Small intestine (tissue), 7 donors: Measurements from ENCODE around the gene ATXN10. TPM values are rescaled to one million over a fixed set of nuclear protein-coding genes. Genes with fewer than 3 reads are reported as not detected.
A peak's percentile ranks its signal among the peaks of the same experiment; 100 is the strongest.

ENCODE experiments used
- DNase-seq, 2 donors: peaks; one replicate each; pipeline versions ENCODE4 v3.0.0 to v3.0.0-alpha.2; 2013
- FAIRE-seq: peaks from 2 replicates; lab custom pipeline; 2012; peaks lifted over from hg19 to GRCh38; lab: Jason Lieb, UNC
- H3K27ac ChIP-seq, 3 donors: one replicate each; pipeline ENCODE4 v1.5.1; 2013; ENCODE audit warnings: low read length in 2 of 3, mild to moderate bottlenecking in 2 of 3, control low read depth in 1 of 3, inconsistent platforms in 1 of 3, low read depth in 1 of 3, moderate library complexity in 1 of 3
- H3K27me3 ChIP-seq, 3 donors: one replicate each; pipeline ENCODE4 v1.6.1; 2013; ENCODE audit warnings: low read length in 3 of 3, inconsistent platforms in 1 of 3; ENCODE audit not compliant: control insufficient read depth in 3 of 3, insufficient read depth in 3 of 3
- H3K36me3 ChIP-seq, 3 donors: one replicate each; pipeline ENCODE4 v1.6.1; 2013; ENCODE audit warnings: low read length in 3 of 3, inconsistent platforms in 1 of 3, low read depth in 1 of 3, mild to moderate bottlenecking in 1 of 3, moderate library complexity in 1 of 3; ENCODE audit not compliant: control insufficient read depth in 3 of 3, insufficient read depth in 2 of 3
- H3K4me1 ChIP-seq, 3 donors: one replicate each; pipeline ENCODE4 v1.6.1; 2013; ENCODE audit warnings: low read length in 2 of 3, inconsistent platforms in 1 of 3, low read depth in 1 of 3, mild to moderate bottlenecking in 1 of 3, moderate library complexity in 1 of 3; ENCODE audit not compliant: control insufficient read depth in 3 of 3, insufficient read depth in 2 of 3
- H3K4me3 ChIP-seq, 3 donors: one replicate each; pipeline ENCODE4 v1.5.1; 2013; ENCODE audit warnings: low read length in 3 of 3, control low read depth in 1 of 3, inconsistent platforms in 1 of 3, low read depth in 1 of 3, mild to moderate bottlenecking in 1 of 3, moderate library complexity in 1 of 3
- H3K9me3 ChIP-seq, 2 donors: one replicate each; pipeline ENCODE4 v1.6.1; 2013; ENCODE audit warnings: low read depth in 1 of 2, low read length in 1 of 2; ENCODE audit not compliant: control insufficient read depth in 2 of 2, insufficient read depth in 1 of 2
- WGBS, 3 donors: extraction: QIAGEN DNeasy Blood & Tissue Kit; methylation state at CpG; one replicate each; pipeline ENCODE4 v1.1.7; 2013; 5-methylcytosine and 5-hydroxymethylcytosine counted together
- polyA plus RNA-seq, 4 donors: library from polyadenylated mRNA; stranded (reverse) in 3 of 4; unstranded in 1 of 4; fragments of 200-250 nt in 3 of 4; fragments of 120-200 nt in 1 of 4; gene quantifications; one replicate each; pipeline versions ENCODE4 v1.2.1 to v1.2.3, GENCODE V29; 2013
- donor health status: healthy with polysubstance abuse.
- donor health status: control.
- donor health status: control.
- donor health status: Bipolar disorder and iron deficiency.
- donor health status: healthy.

ATXN10 gene
- polyA plus RNA-seq, 4 donors = 15.4 to 74.3 (median 39.2) TPM

DNA sequence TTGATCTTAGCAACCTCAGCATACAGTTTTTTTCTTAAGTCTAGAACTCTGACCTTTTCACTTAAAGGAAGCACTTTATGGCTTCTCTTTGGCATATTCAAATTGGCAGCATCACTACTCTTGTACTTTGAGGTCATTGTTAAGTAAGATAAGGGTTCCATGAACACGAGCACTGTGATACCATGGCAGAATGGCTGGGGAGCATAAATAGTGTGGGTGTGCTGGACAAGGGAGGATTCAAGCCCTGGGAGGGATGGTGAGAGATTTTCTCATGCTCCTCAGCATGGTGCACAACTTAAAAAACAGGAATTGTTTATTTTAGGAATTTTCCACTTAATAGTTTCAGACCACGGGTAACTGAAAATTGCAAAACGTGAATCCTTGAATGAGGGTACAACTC, 111.4 kb downstream of the ATXN10 start:
- Histone ChIP-seq H3K9me3 (no peaks in the 10 kb centered on the region), H3K27me3 (no peaks in the 10 kb centered on the region), H3K36me3 (peaks cover 0 to 14% (median 0%) of the 10 kb centered on the region in 3 donors), H3K4me1 (peaks cover 0 to 5% (median 0%) of the 10 kb centered on the region in 3 donors), H3K4me3 (no peak overlapping the region), H3K27ac (no peak overlapping the region)
- DNase-seq = peak; percentile 48 to 53
- WGBS, 3 donors = 69 to 72% (median 69%) methylated on average over 3 of the region's 3 CpGs
- FAIRE-seq = no peak

DNA sequence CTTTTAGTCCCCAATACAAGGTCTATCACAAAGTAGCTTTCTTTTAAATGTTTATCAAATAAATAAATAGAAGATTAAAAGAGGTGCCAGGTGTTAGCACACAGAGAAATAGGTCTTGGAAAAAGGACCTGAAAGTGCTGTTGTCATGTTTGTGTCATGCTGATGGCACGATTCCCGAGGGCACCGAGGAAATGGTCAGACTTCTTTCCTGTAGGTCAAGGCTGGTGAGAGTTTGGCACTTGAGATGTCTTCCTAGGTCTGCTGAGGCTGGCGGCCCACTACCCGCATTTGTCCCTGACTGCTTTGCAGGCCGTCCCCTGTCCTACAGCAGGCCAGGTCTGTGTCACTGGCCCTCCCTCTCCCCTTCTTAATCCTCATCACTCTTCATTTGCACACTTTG, 112.1 kb downstream of the ATXN10 start:
- Histone ChIP-seq H3K36me3 (peaks cover 0 to 14% (median 0%) of the 10 kb centered on the region in 3 donors), H3K27me3 (no peaks in the 10 kb centered on the region), H3K4me1 (peaks cover 0 to 5% (median 0%) of the 10 kb centered on the region in 3 donors), H3K27ac (no peak overlapping the region), H3K9me3 (no peaks in the 10 kb centered on the region), H3K4me3 (no peak overlapping the region)
- 91 to 98% (median 95%) methylated on average over 6 of the region's 6 CpGs for WGBS, 3 donors
- DNase-seq (no peak), FAIRE-seq (no peak)

DNA sequence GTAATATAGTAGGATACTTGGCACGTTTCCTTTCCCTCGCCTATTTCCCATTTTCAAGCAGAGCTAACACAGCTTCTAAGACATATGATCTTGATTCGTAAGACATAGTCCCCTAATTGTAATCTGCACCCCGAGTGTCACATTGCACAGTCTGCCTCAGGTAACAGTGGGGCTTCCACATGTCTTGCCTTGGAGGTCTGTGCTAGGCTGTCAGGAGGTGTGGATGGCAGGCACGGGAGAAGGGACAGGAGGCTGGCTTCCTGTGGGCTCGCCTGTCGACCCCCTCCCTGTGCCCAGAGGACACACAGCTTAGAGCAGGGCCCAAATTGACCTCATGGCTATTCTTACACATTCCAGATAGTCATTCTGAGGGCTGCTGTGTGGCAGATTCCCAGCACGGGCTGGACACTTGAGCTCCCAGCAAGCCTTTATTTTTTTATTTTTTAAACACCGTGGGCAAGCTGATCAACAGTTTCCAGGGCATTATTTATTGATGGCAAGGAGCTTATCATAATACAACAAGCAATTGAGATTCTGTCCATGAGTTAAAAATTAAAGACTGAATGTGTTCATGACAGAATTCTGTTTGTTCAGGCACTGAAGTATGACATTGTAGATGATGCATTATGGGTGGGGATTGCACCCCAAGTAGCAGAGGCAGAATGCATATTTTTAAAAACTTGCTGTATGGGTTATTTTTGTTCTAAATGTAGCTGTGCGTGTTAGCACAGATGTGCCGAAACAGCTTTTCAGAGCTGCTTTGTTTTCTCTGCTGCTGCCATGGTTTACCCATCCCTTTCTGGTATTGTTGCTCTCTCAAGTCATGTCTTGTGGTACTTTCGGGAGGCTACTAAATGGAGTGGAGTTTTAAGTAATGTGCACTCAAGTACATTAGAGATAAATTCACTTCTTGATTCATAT, 113.0 kb downstream of the ATXN10 start:
- Histone ChIP-seq H3K9me3 (no peaks in the 10 kb centered on the region), H3K27me3 (no peaks in the 10 kb centered on the region), H3K36me3 (peaks cover 0 to 14% (median 0%) of the 10 kb centered on the region in 3 donors), H3K4me1 (peaks cover 0 to 5% (median 0%) of the 10 kb centered on the region in 3 donors), H3K4me3 (no peak overlapping the region), H3K27ac (no peak overlapping the region)
- no peak for FAIRE-seq
- DNase-seq = no peak
- 82 to 92% (median 90%) methylated on average over 12 of the region's 12 CpGs for WGBS, 3 donors

DNA sequence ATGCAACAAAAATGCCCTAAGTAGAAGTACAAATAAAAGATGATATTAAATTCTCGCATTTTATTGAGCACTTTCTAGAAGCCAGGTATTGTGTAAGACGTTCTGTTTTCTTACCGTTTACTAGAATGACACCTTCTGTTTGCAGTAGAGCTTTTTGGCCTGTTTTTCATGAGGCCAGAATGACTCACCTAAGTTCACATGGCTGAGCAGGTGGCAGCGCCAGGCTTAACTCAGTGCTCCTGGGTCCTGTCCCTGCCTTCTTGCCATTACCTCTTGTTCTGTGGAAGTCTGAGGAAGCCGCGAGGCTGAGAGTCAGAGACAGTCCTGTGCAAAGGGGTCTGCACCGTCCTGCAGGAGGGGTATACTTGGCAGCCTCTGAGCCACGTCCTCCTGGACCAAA, 113.8 kb downstream of the ATXN10 start:
- peaks cover 0 to 11% (median 0%) of the 10 kb centered on the region in 3 donors for H3K36me3 ChIP-seq
- no peak for FAIRE-seq
- H3K27ac ChIP-seq = no peak overlapping the region
- H3K27me3 ChIP-seq = no peaks in the 10 kb centered on the region
- DNase-seq = no peak
- H3K9me3 ChIP-seq = no peaks in the 10 kb centered on the region
- peaks cover 0 to 5% (median 0%) of the 10 kb centered on the region in 3 donors for H3K4me1 ChIP-seq
- WGBS, 3 donors = 81 to 86% (median 81%) methylated on average over 8 of the region's 8 CpGs
- H3K4me3 ChIP-seq = no peak overlapping the region

DNA sequence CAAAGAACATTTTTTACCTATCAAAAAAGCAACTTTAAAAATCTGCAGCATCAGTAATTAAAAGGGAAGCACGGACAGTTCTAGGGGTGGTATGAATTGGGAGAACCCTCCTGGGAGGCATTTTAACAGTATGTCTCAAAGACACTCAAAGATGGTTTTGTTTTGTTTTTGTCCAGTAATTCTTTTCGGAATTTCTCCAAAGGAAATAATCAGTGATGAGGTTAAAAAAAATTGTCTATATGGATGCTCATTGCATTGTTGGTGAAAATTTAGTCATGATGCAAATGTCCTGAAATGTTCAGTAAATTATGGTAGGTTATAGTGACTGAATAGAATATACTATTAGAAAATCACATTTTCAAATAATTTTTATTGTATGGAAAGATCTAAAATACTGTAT, 115.1 kb downstream of the ATXN10 start:
- 71 to 74% (median 71%) methylated on average over 2 of the region's 2 CpGs for WGBS, 3 donors
- no peak for FAIRE-seq

DNA sequence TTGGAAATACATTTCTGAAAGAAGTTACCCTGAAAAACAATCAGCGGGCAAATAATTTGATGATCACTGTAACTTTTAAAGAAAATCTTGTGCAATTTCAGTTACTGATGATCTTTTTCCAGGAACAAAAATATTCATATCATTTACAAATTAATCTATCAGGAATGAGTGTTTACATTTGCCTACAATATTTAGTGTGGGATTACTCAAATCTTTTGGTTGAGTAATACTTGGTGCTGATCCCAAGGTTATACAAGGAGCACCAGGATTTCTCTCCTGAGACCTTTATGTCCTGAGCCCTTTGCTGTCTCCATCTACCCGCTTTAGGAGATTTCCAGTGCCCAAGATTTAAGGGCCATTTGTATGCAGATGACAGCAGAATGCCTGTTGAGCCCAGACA, 116.1 kb downstream of the ATXN10 start:
- 85 to 95% (median 95%) methylated on average over 2 of the region's 2 CpGs for WGBS, 3 donors
- peaks cover 0 to 5% (median 0%) of the 10 kb centered on the region in 3 donors for H3K4me1 ChIP-seq

More for the DNA sequence above, 115.1 kb downstream of the ATXN10 start:
- Histone ChIP-seq H3K4me1 (peaks cover 0 to 5% (median 0%) of the 10 kb centered on the region in 3 donors), H3K4me3 (no peak overlapping the region), H3K27me3 (no peaks in the 10 kb centered on the region), H3K27ac (no peak overlapping the region), H3K9me3 (no peaks in the 10 kb centered on the region), H3K36me3 (peaks cover 0 to 8% (median 0%) of the 10 kb centered on the region in 3 donors)
- DNase-seq = no peak

DNA sequence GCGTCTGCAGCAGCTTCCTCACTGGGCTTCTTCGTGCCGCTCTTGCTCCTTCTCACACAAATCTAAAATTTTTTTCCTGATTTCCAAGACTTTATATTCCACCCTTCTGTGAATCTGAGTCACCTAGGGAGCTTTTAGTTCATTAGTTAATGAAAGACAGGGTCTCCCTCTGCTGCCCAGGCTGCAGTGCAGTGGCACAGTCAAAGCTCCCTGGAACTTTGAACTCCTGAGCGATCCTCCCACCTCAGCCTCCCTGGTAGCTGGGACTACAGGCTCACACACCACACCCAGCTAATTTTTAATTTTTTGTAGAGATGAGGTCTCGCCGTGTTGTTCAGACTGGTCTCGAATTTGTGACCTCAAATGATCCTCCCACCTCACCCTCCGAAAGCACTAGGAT, 116.9 kb downstream of the ATXN10 start:
- Histone ChIP-seq H3K27ac (no peak overlapping the region), H3K27me3 (no peaks in the 10 kb centered on the region), H3K9me3 (peaks cover 0 to 2% of the 10 kb centered on the region in 2 donors), H3K4me3 (no peak overlapping the region), H3K36me3 (peaks cover 0 to 11% (median 0%) of the 10 kb centered on the region in 3 donors), H3K4me1 (no peaks in the 10 kb centered on the region)
- DNase-seq = no peak
- 97 to 98% (median 98%) methylated on average over 8 of the region's 8 CpGs for WGBS, 3 donors
- no peak for FAIRE-seq

More for the DNA sequence above, 116.1 kb downstream of the ATXN10 start:
- Histone ChIP-seq H3K27ac (no peak overlapping the region), H3K9me3 (no peaks in the 10 kb centered on the region), H3K36me3 (peaks cover 0 to 8% (median 0%) of the 10 kb centered on the region in 3 donors), H3K27me3 (no peaks in the 10 kb centered on the region), H3K4me3 (no peak overlapping the region)
- DNase-seq (no peak), FAIRE-seq (no peak)

DNA sequence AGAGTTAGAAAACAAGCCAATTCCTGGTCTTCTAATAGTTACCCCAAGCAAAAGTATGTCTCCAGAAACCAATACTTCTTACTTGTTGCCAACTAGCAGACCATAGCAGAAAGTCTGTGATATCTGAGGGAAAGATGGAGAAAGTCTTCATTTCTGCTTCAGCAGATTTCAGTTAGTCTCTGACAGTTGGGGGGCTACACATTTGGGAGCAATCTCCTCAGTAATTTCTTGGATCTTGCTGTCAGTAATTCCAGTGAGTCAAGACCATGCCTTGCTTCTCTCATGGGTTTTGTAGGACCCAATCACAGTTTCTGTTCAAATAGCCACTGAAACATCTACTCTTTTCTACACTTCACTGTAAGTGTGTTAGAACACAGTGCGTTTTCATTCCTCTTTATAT, 118.8 kb downstream of the ATXN10 start:
- Histone ChIP-seq H3K4me1 (no peaks in the 10 kb centered on the region), H3K4me3 (no peak overlapping the region), H3K9me3 (peaks cover 0 to 10% of the 10 kb centered on the region in 2 donors), H3K36me3 (peaks cover 0 to 13% (median 2%) of the 10 kb centered on the region in 3 donors), H3K27me3 (no peaks in the 10 kb centered on the region), H3K27ac (no peak overlapping the region)
- FAIRE-seq = no peak
- DNase-seq = no peak
- 95 to 100% (median 97%) methylated on average over 1 of the region's 1 CpG for WGBS, 3 donors
